RWPE2 (cell line): Measurements from ENCODE around the gene MNX1.

Source experiments
- ATAC-seq: fragments of 200-7000 bp; cut with Tn5 transposase; 3 replicates; pipeline ENCODE4 v1.9.1; 2021; ENCODE audit warnings: low read depth
- DNase-seq: peaks from one replicate; pipeline ENCODE4 v3.0.0-alpha.2; 2020; ENCODE audit warnings: low spot score
- H3K27ac ChIP-seq: fragments of 450-650 bp; 2 replicates; pipeline ENCODE4 v1.5.1; 2017; ENCODE audit warnings: mild to moderate bottlenecking; ENCODE audit not compliant: poor library complexity, severe bottlenecking
- H3K27me3 ChIP-seq: fragments of 250-450 bp; sonication (Bioruptor Pico); 2 replicates; pipeline ENCODE4 v1.5.1; 2021; ENCODE audit warnings: mild to moderate bottlenecking, moderate library complexity; ENCODE audit not compliant: insufficient read depth, poor library complexity, severe bottlenecking
- H3K36me3 ChIP-seq: fragments of 250-450 bp; sonication (Bioruptor Pico); 2 replicates; pipeline ENCODE4 v1.5.1; 2020; ENCODE audit warnings: low read depth, mild to moderate bottlenecking, moderate library complexity
- H3K4me1 ChIP-seq: fragments of 250-450 bp; sonication (Bioruptor Pico); 2 replicates; pipeline ENCODE4 v1.5.1; 2021; ENCODE audit warnings: mild to moderate bottlenecking, moderate library complexity; ENCODE audit not compliant: insufficient read depth, poor library complexity, severe bottlenecking
- H3K4me3 ChIP-seq: fragments of 250-450 bp; sonication (Bioruptor Pico); 2 replicates; pipeline ENCODE4 v1.5.1; 2021; ENCODE audit warnings: mild to moderate bottlenecking, moderate library complexity; ENCODE audit not compliant: severe bottlenecking
- H3K9me3 ChIP-seq: fragments of 250-450 bp; sonication (Bioruptor Pico); 2 replicates; pipeline ENCODE4 v1.5.1; 2021; ENCODE audit warnings: mild to moderate bottlenecking, moderate library complexity; ENCODE audit not compliant: severe bottlenecking
- CTCF ChIP-seq: fragments of 450-650 bp; IDR thresholded peaks from one replicate; pipeline ENCODE4 v1.5.1; 2017; ENCODE audit warnings: mild to moderate bottlenecking, moderate library complexity; ENCODE audit not compliant: poor library complexity, severe bottlenecking

The MNX1 gene

GRCh38 chr7:157035302-157035701, 24.8 kb upstream of the MNX1 start:
- TF ChIP-seq CTCF, result no peak
- H3K27ac ChIP-seq, result no peak overlapping the region
- no peaks in the 10 kb centered on the region for H3K36me3 ChIP-seq
- no peak for DNase-seq
- H3K27me3 ChIP-seq, result no peaks in the 10 kb centered on the region
- no peaks in the 10 kb centered on the region for H3K4me1 ChIP-seq
- H3K9me3 ChIP-seq, result peaks cover 2% of the 10 kb centered on the region
- no peak for ATAC-seq
- H3K4me3 ChIP-seq, result no peak overlapping the region

DNA sequence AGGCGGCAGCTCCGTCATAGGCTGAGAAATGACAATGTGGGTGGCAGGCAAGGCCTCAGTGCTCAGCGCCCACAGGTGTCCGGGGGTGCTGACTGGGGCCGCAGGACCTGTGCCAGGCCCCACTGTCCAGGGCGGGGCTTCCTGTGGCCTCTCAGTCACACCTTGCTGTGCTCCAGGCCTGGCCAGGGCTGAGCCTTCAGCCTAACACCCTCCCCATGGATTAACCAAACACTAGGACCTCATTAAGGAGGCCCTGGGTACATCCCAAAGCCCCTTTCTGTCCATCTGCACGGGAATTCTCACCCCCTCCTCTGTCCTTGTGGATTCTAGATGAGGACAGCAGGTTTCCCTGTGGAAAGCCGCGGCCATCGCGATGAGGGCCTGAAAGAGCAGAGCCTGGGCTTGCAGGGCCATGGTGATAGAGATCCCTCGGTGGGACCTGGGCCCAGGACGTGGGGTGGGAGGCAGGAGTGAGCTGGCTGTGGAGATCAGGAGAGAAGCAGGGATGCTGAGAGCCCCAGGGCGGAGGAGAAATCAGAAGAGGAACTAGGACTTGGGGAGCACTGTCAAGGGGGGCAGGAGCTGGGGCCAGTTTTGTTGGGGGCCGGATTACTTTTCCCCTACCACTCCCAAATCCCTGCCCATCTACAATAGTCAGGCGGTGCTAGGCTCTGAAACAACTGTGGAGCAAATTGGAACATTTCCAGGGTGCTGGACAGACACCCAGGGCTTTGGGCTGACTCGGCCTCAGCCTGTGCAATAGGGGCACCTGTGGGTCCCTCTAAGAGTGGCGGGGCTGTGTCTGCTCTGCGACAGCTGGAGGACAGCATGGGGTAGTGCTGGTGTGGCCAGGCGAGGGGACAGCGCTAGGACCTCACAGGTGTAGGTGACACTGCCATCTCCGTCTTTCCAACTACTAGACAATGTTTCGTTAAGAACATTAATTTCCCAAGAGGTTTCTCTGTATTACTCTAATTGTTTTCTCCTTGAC, 23.3 kb upstream of the MNX1 start:
- DNase-seq (no peak), ATAC-seq (peak; percentile 51; the same call in 2 of the 3 replicates)
- Histone ChIP-seq H3K27me3 (no peaks in the 10 kb centered on the region), H3K36me3 (no peaks in the 10 kb centered on the region), H3K4me3 (no peak overlapping the region), H3K27ac (no peak overlapping the region), H3K4me1 (no peaks in the 10 kb centered on the region), H3K9me3 (peaks cover 2% of the 10 kb centered on the region)
- no peak for TF ChIP-seq CTCF

DNA sequence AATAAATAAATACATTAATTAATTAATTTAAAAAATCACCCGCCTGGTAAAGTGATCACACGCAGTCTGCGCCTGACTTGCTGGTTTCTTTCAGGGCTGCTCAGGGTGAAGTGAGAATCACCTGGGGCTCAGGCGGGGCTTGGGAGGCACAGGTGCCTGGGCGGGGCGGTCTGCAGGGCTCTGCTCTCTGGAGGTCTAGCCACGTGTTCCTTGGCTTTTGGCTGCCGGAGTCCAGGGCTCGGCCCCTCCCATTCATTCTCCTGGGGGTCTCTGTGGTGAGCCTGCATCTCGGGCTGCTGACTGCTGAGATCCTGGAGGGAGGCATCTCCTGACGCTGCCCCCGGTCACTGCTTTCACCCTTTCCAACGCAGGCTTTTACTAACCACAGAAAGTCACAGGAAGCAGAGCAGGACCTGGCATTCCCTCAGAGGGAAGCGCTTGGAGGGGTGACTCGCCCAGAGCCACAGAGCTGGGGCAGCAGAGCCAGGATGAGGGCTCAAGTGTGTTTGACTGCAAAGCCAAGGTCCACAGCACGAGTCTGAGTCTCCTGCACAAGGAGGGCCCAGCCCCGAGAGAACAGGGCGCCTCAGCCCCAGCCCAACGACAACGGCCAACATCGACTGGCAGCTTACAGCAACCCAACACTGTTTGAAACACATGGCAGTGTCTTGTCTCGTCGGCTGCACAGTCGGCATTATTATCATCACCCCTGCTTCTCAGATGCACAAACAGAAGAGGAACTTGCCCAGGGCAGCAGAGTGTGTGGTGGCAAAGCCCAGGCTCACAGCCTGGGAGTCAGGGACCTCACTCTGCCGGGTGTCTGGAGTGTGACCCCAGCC, 22.4 kb upstream of the MNX1 start:
- H3K4me3 ChIP-seq, result no peak overlapping the region
- H3K27ac ChIP-seq, result no peak overlapping the region
- no peaks in the 10 kb centered on the region for H3K27me3 ChIP-seq
- TF ChIP-seq CTCF, result no peak
- H3K36me3 ChIP-seq, result no peaks in the 10 kb centered on the region
- peaks cover 5% of the 10 kb centered on the region for H3K4me1 ChIP-seq
- peaks cover 2% of the 10 kb centered on the region for H3K9me3 ChIP-seq
- DNase-seq, result no peak
- ATAC-seq, result peak; percentile 31; the same call in 1 of the 3 replicates

- H3K27ac ChIP-seq, result no peak overlapping the region
Measured at GRCh38 chr7:157032128-157032527, 21.7 kb upstream of the MNX1 start.

More at GRCh38 chr7:157032128-157032527, 21.7 kb upstream of the MNX1 start:
- Histone ChIP-seq H3K27me3 (no peaks in the 10 kb centered on the region), H3K9me3 (peaks cover 2% of the 10 kb centered on the region), H3K4me1 (peaks cover 11% of the 10 kb centered on the region), H3K4me3 (no peak overlapping the region), H3K36me3 (no peaks in the 10 kb centered on the region)
- DNase-seq, result no peak
- no peak for TF ChIP-seq CTCF
- no peak for ATAC-seq
